Sigmoid colon (tissue), 3 donors: Measurements from ENCODE around the gene ANXA5.
"Not testable (repeated sequence)": the region's sequence is repeated elsewhere in the genome, so short reads cannot be mapped to it uniquely, and the experiment has no call there.

ENCODE experiments used
- POLR2A ChIP-seq, 2 donors: fragments of 450-650 bp; IDR thresholded peaks; one replicate each; pipeline ENCODE4 v1.6.1; 2016; ENCODE audit warnings: antibody characterized with exemption in 2 of 2, mild to moderate bottlenecking in 2 of 2, moderate library complexity in 2 of 2
- TF ChIP-seq, protein P1 (sequence below), 4 experiments: fragments of 450-650 bp in 3 of 4; fragments of 200-600 bp in 1 of 4; IDR thresholded peaks; one replicate each; pipeline ENCODE4 v1.5.1; 2016 to 2019; ENCODE audit warnings: antibody characterized with exemption in 4 of 4, mild to moderate bottlenecking in 3 of 4, moderate library complexity in 2 of 4

- not testable (repeated sequence) for TF ChIP-seq POLR2A (IDR thresholded peaks at IDR 0.05)
- TF ChIP-seq, protein P1, sequence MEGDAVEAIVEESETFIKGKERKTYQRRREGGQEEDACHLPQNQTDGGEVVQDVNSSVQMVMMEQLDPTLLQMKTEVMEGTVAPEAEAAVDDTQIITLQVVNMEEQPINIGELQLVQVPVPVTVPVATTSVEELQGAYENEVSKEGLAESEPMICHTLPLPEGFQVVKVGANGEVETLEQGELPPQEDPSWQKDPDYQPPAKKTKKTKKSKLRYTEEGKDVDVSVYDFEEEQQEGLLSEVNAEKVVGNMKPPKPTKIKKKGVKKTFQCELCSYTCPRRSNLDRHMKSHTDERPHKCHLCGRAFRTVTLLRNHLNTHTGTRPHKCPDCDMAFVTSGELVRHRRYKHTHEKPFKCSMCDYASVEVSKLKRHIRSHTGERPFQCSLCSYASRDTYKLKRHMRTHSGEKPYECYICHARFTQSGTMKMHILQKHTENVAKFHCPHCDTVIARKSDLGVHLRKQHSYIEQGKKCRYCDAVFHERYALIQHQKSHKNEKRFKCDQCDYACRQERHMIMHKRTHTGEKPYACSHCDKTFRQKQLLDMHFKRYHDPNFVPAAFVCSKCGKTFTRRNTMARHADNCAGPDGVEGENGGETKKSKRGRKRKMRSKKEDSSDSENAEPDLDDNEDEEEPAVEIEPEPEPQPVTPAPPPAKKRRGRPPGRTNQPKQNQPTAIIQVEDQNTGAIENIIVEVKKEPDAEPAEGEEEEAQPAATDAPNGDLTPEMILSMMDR (IDR thresholded peaks at IDR 0.05) = not testable (repeated sequence)
Observed at GRCh38 chr4:121729753-121730152, 33.0 kb upstream of the ANXA5 start.
